Nucleus accumbens (tissue), 56 donors: ENCODE results near the gene ANGPTL7.

ENCODE experiments used
- DNase-seq, 56 donors: peaks; one replicate each; lab custom pipeline; 2025; lab: John Stamatoyannopoulos, UW

The ANGPTL7 gene

DNA sequence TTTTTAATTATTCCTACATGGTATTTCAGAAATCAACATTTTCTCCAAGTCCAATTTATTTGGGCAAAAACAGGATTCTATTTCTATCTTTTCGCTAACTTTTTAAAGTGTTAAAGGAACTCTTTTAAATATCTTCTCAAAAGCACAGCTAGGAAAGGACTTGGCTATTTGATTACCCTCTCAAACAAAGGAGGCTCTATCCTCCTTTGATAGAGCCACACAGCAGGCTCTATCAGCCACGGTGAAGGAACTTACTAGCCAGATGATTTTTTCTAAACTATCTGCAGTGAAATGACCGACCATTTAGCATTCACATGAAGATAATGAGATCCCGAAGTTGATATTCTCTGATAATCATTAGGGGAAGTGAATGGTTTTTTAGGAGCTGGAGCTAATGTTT is 9.1 kb downstream of the ANGPTL7 start:
- no peak for DNase-seq

DNA sequence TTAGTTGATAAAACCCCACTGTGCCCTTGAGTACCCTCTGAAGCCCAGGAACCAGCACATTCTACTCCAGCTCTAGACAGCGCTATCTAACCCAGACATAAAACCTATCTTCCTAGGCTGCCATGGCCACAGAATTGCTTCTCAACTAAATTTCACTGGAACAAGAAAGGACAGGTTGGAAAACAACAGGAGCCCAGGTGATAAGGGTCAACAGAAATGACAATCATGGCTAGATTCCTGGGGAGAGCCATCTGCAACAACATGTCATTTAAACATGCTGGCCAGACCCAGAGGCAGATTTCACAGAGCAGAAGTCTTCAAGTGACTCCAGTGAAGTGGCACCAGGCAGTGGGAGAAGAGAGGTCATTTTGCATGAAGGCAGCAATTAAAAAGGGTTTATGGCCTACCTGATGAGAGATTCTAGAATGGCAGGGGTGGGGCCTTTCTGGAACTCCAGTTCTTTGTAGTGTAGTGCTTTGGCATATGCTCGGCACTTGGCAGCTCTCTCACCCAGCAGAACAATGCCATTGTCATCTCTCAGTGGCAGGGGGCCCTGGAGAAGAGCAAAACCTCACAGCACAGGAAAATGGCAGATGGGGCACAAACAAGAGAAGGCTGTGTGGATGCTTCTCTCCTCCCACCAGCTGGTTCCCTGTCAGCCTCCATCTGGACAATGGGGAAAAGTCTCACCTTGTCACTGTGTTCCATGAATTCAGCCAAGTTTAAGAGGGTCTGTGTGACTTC is 9.9 kb downstream of the ANGPTL7 start:
- DNase-seq, result peak in 34 of 56 donors; percentile 12 to 73 (median 48)

DNA sequence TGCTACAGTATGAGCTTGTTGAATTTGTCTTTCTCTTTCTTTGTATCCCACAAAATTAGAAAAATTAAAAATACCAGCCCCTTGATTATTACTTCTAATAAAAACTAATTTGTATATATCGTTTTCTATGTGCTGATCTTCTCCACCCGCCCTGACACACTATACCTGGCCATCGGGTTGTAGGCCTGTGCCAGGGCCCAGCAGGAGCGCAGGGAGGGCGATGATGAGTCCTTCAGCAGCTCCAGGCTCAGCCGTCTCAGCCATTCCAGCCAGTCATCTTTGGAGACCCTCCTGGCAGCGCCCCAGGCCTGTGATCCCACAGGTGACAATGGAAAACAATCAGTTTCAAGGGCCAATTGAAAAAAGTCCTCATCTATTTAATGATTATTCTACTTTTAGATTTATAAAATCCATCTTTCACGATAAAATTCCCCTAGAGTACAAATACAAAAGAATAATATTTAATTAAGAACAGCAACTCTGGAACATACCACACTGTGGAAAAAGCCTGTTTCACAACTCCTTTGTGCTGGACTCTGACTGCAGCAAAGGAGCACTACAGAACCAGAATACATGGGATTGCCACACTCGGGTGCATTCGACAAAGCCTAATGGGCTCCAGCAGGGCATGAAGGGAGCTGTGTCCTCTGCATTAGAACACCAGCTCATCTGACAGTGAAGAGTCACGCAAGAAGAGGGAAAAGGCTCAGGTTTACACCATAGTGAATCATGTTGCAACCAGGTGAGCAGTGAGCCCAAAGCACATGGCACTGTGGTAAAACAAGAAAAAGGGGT is 15.4 kb downstream of the ANGPTL7 start:
- no peak for DNase-seq

DNA sequence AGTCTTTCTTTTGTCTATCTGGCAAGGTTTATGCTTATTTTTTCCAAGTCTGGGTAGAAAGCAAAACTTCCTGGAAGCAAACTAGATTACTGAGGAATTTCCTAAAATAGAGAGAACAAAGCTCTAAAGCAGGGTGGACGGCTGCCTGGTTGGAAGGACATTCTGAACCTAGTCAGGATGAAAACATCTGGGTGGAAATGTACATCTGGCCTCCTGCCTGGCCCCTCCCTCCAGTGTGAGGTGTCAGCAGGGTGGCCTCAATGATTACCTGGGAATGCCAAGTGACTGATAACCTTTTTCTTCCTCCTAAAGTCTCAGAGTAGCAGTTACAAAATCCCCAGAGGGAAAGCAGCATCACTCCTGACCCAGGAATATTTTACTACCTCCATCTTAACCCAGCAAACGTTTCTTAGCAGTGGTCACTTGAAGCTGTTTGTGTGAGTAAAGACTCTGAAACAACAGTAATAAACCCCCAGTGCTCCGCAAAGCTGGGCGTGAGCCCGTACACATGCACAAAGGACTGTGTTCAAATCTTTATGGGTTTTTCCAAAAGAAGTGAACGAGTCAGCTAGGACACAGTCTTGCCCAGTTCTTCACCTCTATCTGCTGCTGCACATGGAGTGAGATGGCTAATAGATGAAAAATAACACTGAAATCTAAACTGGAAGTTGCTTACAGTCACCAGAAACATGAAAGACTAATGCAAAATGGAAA is 18.9 kb downstream of the ANGPTL7 start:
- DNase-seq, result no peak

GRCh38 chr1:11211461-11211860 is 22.3 kb downstream of the ANGPTL7 start:
- no peak for DNase-seq

- peak in 49 of 56 donors; percentile 8 to 80 (median 48) for DNase-seq
These were observed 22.9 kb downstream of the ANGPTL7 start for GRCh38 chr1:11211925-11212587.

- DNase-seq, result peak in 3 of 56 donors; percentile 5 to 7 (median 6)
These were observed 25.7 kb downstream of the ANGPTL7 start for GRCh38 chr1:11214698-11215380.

- DNase-seq, result no peak
These were observed 26.3 kb downstream of the ANGPTL7 start for GRCh38 chr1:11215381-11216005.

DNA sequence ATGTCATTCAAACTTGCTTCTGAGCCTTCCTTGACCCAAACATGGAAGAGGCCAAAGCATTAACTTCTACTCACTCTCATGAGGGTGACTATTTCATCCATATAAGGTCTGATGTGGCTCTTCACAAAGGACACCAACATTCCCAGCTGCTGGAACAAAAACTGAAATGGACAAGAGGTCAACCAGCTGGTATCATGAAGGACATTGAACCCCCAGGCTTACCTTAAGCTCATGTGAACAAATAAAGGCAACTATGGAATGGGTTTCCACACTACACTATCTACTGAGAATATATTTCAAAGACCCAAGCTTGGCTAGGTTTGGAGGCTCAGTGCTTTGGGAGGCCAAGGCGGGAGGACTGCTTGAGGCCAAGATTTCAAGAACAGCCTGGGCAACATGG is 26.9 kb downstream of the ANGPTL7 start:
- DNase-seq, result no peak

DNA sequence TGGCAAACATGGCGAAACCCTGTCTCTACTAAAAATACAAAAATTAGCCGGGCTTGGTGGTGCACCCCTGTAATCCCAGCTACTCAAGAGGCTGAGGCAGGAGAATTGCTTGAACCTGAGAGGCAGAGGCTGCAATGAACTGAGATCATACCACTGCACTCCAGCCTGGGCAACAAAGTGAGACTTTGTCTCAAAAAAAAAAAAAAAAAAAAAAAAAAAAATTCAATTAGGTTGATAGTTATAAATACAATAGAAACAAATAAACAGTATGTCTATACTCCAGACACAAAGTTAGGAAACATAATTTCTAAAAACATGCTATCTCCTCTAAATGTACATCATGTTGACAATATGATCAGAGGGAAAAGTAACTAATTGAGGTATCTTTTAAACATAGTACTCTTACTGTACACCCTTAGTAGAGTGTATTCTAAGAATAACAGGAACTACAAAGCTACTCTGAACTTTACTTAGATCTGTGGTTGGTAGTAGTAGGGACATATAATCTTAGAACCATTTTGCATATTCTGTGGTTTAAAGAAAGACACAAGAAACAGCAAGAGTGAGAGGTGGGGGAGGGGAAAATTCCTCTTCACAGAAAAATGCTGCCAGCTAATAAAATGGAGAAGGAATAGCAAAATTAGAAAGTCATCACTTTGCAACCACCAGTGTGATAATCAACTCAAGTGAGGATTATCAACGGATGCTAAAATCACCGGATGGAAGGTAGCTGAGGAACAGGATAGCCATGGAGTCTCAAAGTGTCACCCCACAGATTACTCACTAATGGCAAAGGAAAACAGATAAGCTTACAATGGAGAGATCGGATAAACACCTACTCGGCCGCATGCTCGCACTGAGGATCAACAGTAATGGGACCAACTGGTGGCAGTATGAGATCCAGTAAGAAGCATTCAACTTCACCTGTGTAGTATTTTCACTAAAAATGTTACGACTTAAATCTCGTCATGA is 38.2 kb downstream of the ANGPTL7 start:
- DNase-seq, result no peak

DNA sequence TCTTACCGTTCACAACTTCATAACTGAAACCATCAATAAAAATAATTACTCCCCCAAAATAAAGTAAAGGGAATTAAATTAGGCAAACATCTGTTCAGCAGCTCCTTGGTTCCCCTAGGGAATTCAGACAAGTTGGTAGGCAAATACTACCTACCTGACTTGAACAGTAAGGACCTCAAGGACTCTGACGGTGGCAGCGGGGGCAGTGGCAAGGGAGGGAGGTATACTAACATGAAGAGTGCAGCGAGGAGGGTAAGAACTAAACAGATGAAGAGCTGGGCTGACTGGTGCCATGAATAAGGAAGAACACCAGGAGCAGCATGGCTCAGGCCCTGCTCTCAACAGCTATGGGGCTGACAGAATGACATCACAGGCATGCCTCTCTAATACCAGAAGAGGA is 40.0 kb downstream of the ANGPTL7 start:
- no peak for DNase-seq

DNA sequence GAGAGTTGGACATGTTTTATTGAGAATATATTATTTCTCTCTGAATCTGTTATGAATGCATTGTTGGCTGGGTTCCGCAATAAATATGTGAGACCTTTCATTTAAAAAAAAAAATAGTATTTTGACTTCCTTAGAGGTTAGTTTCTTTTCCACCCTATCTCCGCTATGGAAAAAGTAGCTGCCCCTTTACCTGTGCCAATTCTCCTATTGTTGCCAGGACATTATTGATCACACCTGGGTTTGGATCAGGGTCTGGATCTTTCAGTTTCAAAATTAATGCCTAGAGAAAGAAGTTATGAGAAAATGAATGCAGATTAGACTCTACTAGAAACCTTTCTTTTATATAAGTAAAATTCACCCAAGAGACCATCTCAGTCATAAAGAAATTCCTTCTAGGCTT is 44.1 kb downstream of the ANGPTL7 start:
- no peak for DNase-seq

- DNase-seq, result no peak
These were observed 48.2 kb downstream of the ANGPTL7 start for GRCh38 chr1:11237356-11237755.

DNA sequence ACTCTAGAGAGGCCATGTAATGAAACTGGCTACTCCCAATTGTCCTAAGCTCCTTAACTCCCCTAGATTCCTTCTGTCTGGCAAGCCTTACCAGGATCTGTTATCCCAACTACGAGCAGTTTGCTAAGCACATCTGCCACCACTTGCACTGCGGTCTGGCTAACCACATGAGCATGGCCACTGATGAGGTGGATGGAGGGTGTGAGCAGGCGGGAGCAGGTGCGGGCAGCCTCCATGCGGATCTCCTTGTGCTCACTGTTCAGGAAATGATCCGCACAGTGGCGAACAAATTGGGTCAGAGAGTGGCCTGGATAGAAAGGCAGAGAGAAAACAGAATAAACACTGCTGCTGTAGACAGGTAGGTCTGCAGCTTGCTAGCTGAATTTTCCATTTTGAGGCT is 49.2 kb downstream of the ANGPTL7 start:
- DNase-seq, result no peak

DNA sequence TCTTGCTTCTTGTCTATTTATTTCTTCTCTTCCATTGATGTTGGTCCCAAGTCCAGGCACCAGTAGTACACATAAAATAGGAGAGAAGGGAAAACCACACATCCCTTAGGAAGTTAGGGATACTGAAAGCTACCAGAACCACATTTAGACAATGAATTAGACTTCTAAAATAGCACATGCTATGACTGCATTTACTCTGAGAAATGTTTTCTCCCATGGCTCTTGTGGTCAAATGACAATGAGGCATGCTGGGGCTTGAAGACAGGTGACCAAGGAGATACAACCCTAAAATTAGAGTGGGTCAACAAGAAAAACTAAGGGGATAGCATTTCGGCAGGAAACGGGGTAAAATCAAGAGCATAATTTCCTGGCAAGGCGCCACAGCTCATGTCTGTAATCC is 56.1 kb downstream of the ANGPTL7 start:
- no peak for DNase-seq
